Muscle of leg (tissue), 11 donors: Measurements from ENCODE around the gene TNXB. TPM values are rescaled to one million over a fixed set of nuclear protein-coding genes. Genes with fewer than 3 reads are reported as not detected.

Source experiments
- DNase-seq: peaks from one replicate; pipeline ENCODE4 v3.0.0; 2013
- H3K27ac ChIP-seq: one replicate; pipeline ENCODE4 v1.5.1; 2013; ENCODE audit warnings: mild to moderate bottlenecking, low read length, control low read depth
- H3K27me3 ChIP-seq: one replicate; pipeline ENCODE4 v1.6.1; 2013; ENCODE audit warnings: low read length; ENCODE audit not compliant: control insufficient read depth, insufficient read depth
- H3K36me3 ChIP-seq: one replicate; pipeline ENCODE4 v1.6.1; 2013; ENCODE audit warnings: low read length; ENCODE audit not compliant: control insufficient read depth, insufficient read depth
- H3K4me1 ChIP-seq: one replicate; pipeline ENCODE4 v1.6.1; 2013; ENCODE audit warnings: low read length; ENCODE audit not compliant: control insufficient read depth, insufficient read depth
- H3K4me3 ChIP-seq: one replicate; pipeline ENCODE4 v1.5.1; 2013; ENCODE audit warnings: low read length, control low read depth
- H3K9me3 ChIP-seq: replicated peaks from 2 replicates; pipeline ENCODE4 v1.6.1; 2013; ENCODE audit warnings: low read depth, low read length; ENCODE audit not compliant: control insufficient read depth
- WGBS: methylation state at CpG from one replicate; pipeline ENCODE4 v1.1.5; 2013; ENCODE audit warnings: missing lambda C conversion rate; ENCODE audit not compliant: insufficient coverage; 5-methylcytosine and 5-hydroxymethylcytosine counted together
- polyA plus RNA-seq, 8 donors: library from polyadenylated mRNA; unstranded; fragments of 120-200 nt; gene quantifications; one replicate each; pipeline versions ENCODE4 v1.2.1 to v1.2.3, GENCODE V29; 2013; ENCODE audit warnings: inconsistent platforms in 1 of 8, low replicate concordance in 1 of 8; ENCODE audit not compliant: insufficient read length in 8 of 8, insufficient read depth in 1 of 8
- total RNA-seq: library from RNA; stranded (reverse); fragments of 120-200 nt; gene quantifications from one replicate; pipeline ENCODE4 v1.2.4, GENCODE V29; 2013

TNXB gene
- total and polyA plus RNA-seq, 9 donors: 100.0 to 207 (median 116) TPM

DNA sequence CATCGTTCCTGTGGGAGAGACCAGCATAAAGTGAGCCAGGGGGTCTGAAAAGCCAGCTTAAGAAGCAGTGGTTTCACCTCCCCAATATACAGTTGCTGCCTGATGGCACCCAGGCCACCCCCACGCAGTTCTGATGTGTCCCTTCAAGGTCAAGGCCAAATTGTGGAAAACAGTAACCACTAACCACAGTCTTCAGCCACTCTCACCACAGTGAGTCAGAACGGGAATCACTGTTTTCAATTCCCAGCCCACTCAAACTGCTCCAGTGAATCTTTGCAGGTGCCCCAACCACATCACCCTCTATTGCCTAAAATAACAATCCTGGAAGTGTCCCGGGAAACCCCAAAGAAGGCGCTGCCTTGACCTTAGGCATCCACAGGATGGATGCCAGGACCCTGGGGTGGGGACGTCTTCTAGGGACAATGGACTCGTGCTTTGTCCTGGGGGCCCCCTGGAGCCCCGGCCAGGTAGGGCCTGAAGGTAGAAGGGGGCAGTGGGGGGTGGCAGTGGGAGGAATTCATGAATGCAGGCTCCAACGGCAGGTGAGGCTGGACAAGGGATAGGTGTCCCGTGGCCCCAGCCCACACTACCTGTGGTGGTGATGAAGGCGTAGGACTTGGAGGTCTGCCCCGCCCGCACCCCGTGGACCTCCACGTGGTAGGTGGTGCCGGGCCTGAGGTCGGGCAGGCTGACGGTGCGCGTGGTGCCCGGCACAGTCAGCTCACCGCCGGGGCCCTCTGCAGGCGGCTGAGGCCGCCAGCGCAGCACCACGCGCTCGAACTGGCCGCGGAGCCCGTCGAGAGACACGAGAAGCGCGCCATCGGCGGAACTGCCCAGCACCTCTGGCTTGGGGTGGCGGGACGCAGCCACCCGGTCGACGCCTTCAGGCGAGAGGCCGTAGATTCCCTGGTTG lies 22.2 kb downstream of the TNXB start:
- Histone ChIP-seq H3K27me3 (peaks cover 9% of the 10 kb centered on the region), H3K27ac (peak overlapping the region; percentile 3), H3K36me3 (peaks cover 53% of the 10 kb centered on the region), H3K4me1 (peaks cover 28% of the 10 kb centered on the region), H3K9me3 (no peaks in the 10 kb centered on the region), H3K4me3 (no peak overlapping the region)
- no peak for DNase-seq
- WGBS: 25% methylated on average over 36 of the region's 45 CpGs

DNA sequence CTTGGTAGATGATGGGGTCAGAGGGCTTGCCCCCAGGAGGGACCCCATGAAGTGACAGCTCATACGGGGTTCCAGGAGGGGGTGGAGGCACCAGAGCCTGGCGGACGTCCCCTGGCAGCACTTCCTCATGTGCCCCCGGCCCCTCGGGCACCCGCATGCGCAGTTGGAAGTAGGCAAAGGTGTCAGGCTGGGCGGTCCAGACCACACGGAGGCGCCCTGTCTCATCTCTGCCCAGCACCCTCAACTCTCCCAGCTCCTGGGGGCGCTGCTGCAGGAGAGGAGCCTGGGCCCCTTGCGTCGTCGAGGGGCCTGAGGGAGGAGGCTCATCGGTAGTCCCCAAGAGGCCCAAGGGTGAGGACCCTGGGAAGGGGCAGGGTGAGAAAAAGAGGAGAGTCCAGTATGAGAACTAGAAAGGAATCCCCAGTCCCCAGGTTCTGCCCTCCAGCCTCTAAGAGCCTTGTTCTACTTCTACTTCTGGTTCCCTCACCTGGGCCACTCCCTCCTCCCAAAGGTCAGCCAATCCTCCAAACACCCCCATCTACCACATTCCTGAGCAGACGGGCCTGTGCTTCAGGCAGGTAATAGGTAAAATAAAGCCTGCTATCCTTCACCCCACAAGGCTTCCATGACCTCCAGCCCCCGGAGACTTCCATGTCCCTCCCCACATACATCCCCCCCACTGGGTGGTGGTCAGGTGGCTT lies 23.2 kb downstream of the TNXB start:
- 83% methylated on average over 14 of the region's 17 CpGs for WGBS
- Histone ChIP-seq H3K4me3 (no peak overlapping the region), H3K4me1 (peaks cover 38% of the 10 kb centered on the region), H3K27me3 (peaks cover 9% of the 10 kb centered on the region), H3K9me3 (no peaks in the 10 kb centered on the region), H3K36me3 (peaks cover 62% of the 10 kb centered on the region), H3K27ac (no peak overlapping the region)
- DNase-seq: no peak

- Histone ChIP-seq H3K27ac (peak overlapping the region; percentile 20), H3K9me3 (no peaks in the 10 kb centered on the region), H3K27me3 (peaks cover 9% of the 10 kb centered on the region), H3K36me3 (peaks cover 63% of the 10 kb centered on the region), H3K4me3 (no peak overlapping the region), H3K4me1 (peaks cover 44% of the 10 kb centered on the region)
- WGBS: 93% methylated on average over 2 of the region's 2 CpGs
- DNase-seq: no peak
Observed at GRCh38 chr6:32084780-32085179, 24.4 kb downstream of the TNXB start.

DNA sequence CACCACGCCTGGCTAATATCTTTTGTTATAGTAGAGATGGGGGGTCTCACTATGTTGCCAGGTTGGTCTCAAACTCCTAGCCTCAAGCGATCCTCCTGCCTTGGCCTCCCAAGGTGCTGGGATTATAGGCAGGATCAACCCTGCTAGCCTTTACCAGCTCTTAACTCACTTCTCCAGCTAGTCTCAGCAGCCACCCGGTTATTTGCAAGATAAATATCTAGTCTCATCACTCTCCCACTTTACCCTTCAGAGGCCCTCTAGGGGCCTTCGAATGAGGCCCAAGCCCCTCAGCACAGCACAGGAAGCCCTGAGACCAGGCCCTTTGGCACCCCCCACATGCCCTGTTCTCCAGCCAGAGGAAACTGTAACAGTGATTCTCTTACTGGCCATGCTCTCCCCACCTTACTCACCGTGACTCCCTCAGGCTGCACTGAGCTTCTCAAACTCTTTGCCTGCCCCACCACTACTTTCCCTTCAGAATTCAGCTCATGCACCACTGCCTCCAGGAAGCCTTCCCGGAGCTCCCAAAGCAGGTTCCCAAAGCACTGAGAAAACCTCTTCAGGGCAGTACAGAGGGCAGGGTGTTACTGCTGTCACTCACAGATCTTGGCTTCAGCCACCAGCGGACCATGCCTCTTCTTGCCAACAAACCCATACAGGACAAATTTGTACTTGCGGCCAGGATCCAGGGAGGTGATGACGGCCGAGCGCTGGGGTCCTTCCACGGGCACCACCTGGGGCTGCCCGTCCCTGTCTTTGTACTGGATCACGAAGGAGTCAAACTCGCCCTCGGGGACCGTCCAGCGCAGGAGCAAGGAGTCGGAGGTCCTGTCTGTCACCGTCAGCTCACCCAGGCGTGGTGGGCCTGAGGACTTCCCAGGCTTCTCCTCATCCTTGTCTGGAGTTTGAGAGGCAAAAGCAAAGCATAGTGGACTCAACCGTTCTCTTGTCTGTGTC lies 25.0 kb downstream of the TNXB start:
- Histone ChIP-seq H3K4me1 (peaks cover 44% of the 10 kb centered on the region), H3K9me3 (no peaks in the 10 kb centered on the region), H3K27me3 (peaks cover 9% of the 10 kb centered on the region), H3K36me3 (peaks cover 67% of the 10 kb centered on the region), H3K27ac (peak overlapping the region; percentile 20), H3K4me3 (no peak overlapping the region)
- 89% methylated on average over 21 of the region's 22 CpGs for WGBS
- no peak for DNase-seq

DNA sequence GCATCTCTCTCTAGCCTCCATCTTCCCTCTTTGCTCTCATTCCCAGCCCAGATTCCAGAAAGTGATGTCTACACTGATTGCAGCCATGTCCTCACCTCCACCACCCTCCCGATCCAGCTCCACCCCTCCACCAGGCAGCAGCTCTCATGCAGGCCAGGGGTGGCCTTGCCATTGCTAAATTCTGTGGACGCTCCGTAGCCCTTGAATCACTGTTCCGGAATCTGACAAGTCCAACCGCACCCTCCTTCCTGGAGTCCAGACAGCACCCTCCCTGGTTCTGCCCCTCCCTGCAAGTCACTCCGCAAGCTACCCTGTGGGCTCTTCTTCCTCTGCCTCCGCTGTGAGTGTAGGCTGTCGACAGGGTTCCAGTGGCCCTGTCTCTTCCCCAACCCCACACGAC lies 26.2 kb downstream of the TNXB start:
- peak overlapping the region; percentile 87 for H3K27ac ChIP-seq
- peaks cover 9% of the 10 kb centered on the region for H3K27me3 ChIP-seq
- H3K4me1 ChIP-seq: peaks cover 40% of the 10 kb centered on the region
- no peaks in the 10 kb centered on the region for H3K9me3 ChIP-seq
- H3K36me3 ChIP-seq: peaks cover 69% of the 10 kb centered on the region
- WGBS: 50% methylated on average over 6 of the region's 9 CpGs
- peak; percentile 66 for DNase-seq
- no peak overlapping the region for H3K4me3 ChIP-seq

DNA sequence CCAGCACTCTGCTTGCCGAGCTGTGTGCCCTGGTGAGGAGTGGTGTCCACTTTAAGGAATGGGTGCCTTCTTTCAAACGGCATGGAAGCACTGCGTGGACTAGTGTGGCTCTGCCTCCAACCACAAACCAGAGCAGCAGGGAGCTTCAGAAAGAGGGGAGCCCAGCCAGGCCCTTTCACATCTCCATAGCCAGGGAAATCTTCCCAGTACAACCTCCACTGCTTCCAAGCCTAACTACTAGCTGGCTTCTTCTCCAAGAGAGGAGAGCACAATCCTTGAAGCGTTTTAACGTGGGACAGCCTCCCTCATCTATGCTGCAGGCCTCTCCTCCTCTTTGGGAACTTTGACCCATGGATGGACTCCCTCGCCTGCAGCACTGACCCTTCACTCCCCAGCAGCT lies 26.7 kb downstream of the TNXB start:
- 21% methylated on average over 5 of the region's 6 CpGs for WGBS
- H3K4me1 ChIP-seq: peaks cover 37% of the 10 kb centered on the region
- no peak overlapping the region for H3K4me3 ChIP-seq
- DNase-seq: peak; percentile 90
- no peaks in the 10 kb centered on the region for H3K9me3 ChIP-seq
- peaks cover 69% of the 10 kb centered on the region for H3K36me3 ChIP-seq
- H3K27ac ChIP-seq: peak overlapping the region; percentile 87
- peaks cover 9% of the 10 kb centered on the region for H3K27me3 ChIP-seq

- H3K9me3 ChIP-seq: no peaks in the 10 kb centered on the region
- peaks cover 43% of the 10 kb centered on the region for H3K4me1 ChIP-seq
- H3K27me3 ChIP-seq: peaks cover under 1% of the 10 kb centered on the region
- peak; percentile 90 for DNase-seq
- H3K4me3 ChIP-seq: no peak overlapping the region
- H3K27ac ChIP-seq: peak overlapping the region; percentile 87
- peaks cover 66% of the 10 kb centered on the region for H3K36me3 ChIP-seq
- 34% methylated on average over 20 of the region's 22 CpGs for WGBS
Observed at GRCh38 chr6:32081168-32081990, 27.8 kb downstream of the TNXB start.

- H3K27me3 ChIP-seq: no peaks in the 10 kb centered on the region
- WGBS: no CpG with 5 or more reads among the region's 7 CpGs
- H3K9me3 ChIP-seq: no peaks in the 10 kb centered on the region
- peaks cover 61% of the 10 kb centered on the region for H3K36me3 ChIP-seq
- no peak for DNase-seq
- no peak overlapping the region for H3K27ac ChIP-seq
- peaks cover 59% of the 10 kb centered on the region for H3K4me1 ChIP-seq
- no peak overlapping the region for H3K4me3 ChIP-seq
Observed at GRCh38 chr6:32079566-32080290, 29.4 kb downstream of the TNXB start.
